ENCODE data around the gene NIN.

GRCh38 chr14:50704454-50705010, 126.4 kb downstream of the NIN start:
- TF ChIP-seq CTCF (IDR thresholded peaks at IDR 0.05 in 4 of 5, conservative IDR thresholded peaks at IDR 0.05 in 1 of 5) (no peak), POLR2A (IDR thresholded peaks at IDR 0.05) (no peak)
